Thoracic aorta (tissue), 2 donors: ENCODE measurements around the gene RNF222. TPM values are rescaled to one million over a fixed set of nuclear protein-coding genes. Genes with fewer than 3 reads are reported as not detected.

ENCODE experiments used
- ATAC-seq: fragments of 150-250 bp; one replicate; pipeline ENCODE4 v1.8.0; 2017; ENCODE audit warnings: low read depth; ENCODE audit not compliant: insufficient number of reproducible peaks, low FRiP score
- DNase-seq: peaks from one replicate; pipeline ENCODE4 v3.0.0-alpha.2; 2020; ENCODE audit warnings: low spot score
- H3K27ac ChIP-seq, 2 donors: fragments of 200-600 bp; sonication (generic); 1 replicate in 1 of 2; 2 replicates in 1 of 2; pipeline ENCODE4 v1.5.1; 2016; ENCODE audit warnings: mild to moderate bottlenecking in 2 of 2, moderate library complexity in 2 of 2
- H3K27me3 ChIP-seq: fragments of 200-600 bp; sonication (generic); replicated peaks from 2 replicates; pipeline ENCODE4 v1.6.0; 2016; ENCODE audit warnings: mild to moderate bottlenecking; ENCODE audit not compliant: insufficient read depth
- H3K36me3 ChIP-seq: fragments of 200-600 bp; sonication (generic); one replicate; pipeline ENCODE4 v1.5.1; 2016
- H3K4me1 ChIP-seq, 2 donors: fragments of 200-600 bp; sonication (generic); 1 replicate in 1 of 2; 2 replicates in 1 of 2; pipeline versions ENCODE4 v1.5.1 to v1.6.0; 2016; ENCODE audit warnings: low read depth in 2 of 2, mild to moderate bottlenecking in 1 of 2; ENCODE audit not compliant: control insufficient read depth in 1 of 2
- H3K4me3 ChIP-seq: fragments of 200-600 bp; sonication (generic); 2 replicates; pipeline ENCODE4 v1.5.1; 2016; ENCODE audit warnings: mild to moderate bottlenecking
- H3K9me3 ChIP-seq: fragments of 200-600 bp; sonication (generic); 2 replicates; pipeline ENCODE4 v1.5.1; 2016
- CTCF ChIP-seq: fragments of 200-600 bp; sonication (generic); IDR thresholded peaks from one replicate; pipeline ENCODE4 v1.5.1; 2019; ENCODE audit warnings: antibody characterized with exemption
- total RNA-seq, 2 donors: library from RNA; depleted of rRNA; stranded (reverse); fragments of >200 nt; gene quantifications; one replicate each; pipeline versions ENCODE4 v1.1.0 to v1.2.3, GENCODE V29; 2016

The RNF222 gene
- total RNA-seq, 2 donors from 2014 or later: 0.56 TPM; not detected in 1

GRCh38 chr17:8413328-8413727, 15.7 kb upstream of the RNF222 start:
- ATAC-seq: no peak
- no peak for DNase-seq

GRCh38 chr17:8412089-8412488, 14.5 kb upstream of the RNF222 start:
- Histone ChIP-seq H3K27ac (no peak overlapping the region), H3K36me3 (no peaks in the 10 kb centered on the region), H3K4me3 (no peak overlapping the region), H3K4me1 (peaks cover 4 to 5% of the 10 kb centered on the region in 2 donors), H3K9me3 (no peaks in the 10 kb centered on the region), H3K27me3 (no peaks in the 10 kb centered on the region)
- no peak for DNase-seq
- TF ChIP-seq CTCF: no peak
- no peak for ATAC-seq

More at GRCh38 chr17:8413328-8413727, 15.7 kb upstream of the RNF222 start:
- Histone ChIP-seq H3K27ac (no peak overlapping the region), H3K36me3 (no peaks in the 10 kb centered on the region), H3K4me3 (no peak overlapping the region), H3K9me3 (no peaks in the 10 kb centered on the region), H3K4me1 (peaks cover 4 to 5% of the 10 kb centered on the region in 2 donors), H3K27me3 (no peaks in the 10 kb centered on the region)
- TF ChIP-seq CTCF: no peak

GRCh38 chr17:8410883-8411238, 13.2 kb upstream of the RNF222 start:
- peaks cover 4 to 5% of the 10 kb centered on the region in 2 donors for H3K4me1 ChIP-seq
- no peaks in the 10 kb centered on the region for H3K9me3 ChIP-seq
- ATAC-seq (no peak), DNase-seq (no peak)
- no peaks in the 10 kb centered on the region for H3K27me3 ChIP-seq
- H3K4me3 ChIP-seq: no peak overlapping the region
- no peak for TF ChIP-seq CTCF
- no peaks in the 10 kb centered on the region for H3K36me3 ChIP-seq
- H3K27ac ChIP-seq: no peak overlapping the region

- H3K27ac ChIP-seq: no peak overlapping the region
- H3K9me3 ChIP-seq: no peaks in the 10 kb centered on the region
- ATAC-seq (peak; percentile 95), DNase-seq (peak; percentile 65)
- H3K36me3 ChIP-seq: no peaks in the 10 kb centered on the region
- TF ChIP-seq CTCF: peak; percentile 87
- H3K4me3 ChIP-seq: peak overlapping the region; percentile 37
- H3K27me3 ChIP-seq: no peaks in the 10 kb centered on the region
- H3K4me1 ChIP-seq: peaks cover 4 to 5% of the 10 kb centered on the region in 2 donors
These were observed 12.6 kb upstream of the RNF222 start for GRCh38 chr17:8409966-8410882.

GRCh38 chr17:8408371-8408770, 10.7 kb upstream of the RNF222 start:
- no peaks in the 10 kb centered on the region for H3K36me3 ChIP-seq
- ATAC-seq: no peak
- no peak overlapping the region for H3K4me3 ChIP-seq

More at GRCh38 chr17:8408371-8408770, 10.7 kb upstream of the RNF222 start:
- H3K27ac ChIP-seq: no peak overlapping the region
- no peaks in the 10 kb centered on the region for H3K9me3 ChIP-seq
- DNase-seq: no peak
- no peaks in the 10 kb centered on the region for H3K27me3 ChIP-seq
- peaks cover 4 to 5% of the 10 kb centered on the region in 2 donors for H3K4me1 ChIP-seq
- no peak for TF ChIP-seq CTCF
